A549 (cell line): Measurements from ENCODE around the gene HSF2BP. TPM values are rescaled to one million over a fixed set of nuclear protein-coding genes. Genes with fewer than 3 reads are reported as not detected.

Source experiments
- ATAC-seq, 2 experiments: fragments of 200-7000 bp in 1 of 2; fragments of >200 bp in 1 of 2; cut with Nextera tagmentation in 1 of 2; cut with Tn5 transposase in 1 of 2; 3 replicates each; pipeline versions ENCODE4 v1.8.0 to v1.9.1; 2018 to 2020; ENCODE audit warnings: mild to moderate bottlenecking in 1 of 2, moderate library complexity in 1 of 2
- CTCF ChIA-PET: fragments of 300-600 bp; sonication (Branson Sonifier 250); formaldehyde crosslinking; extraction: SDS; loops from one replicate; lab custom pipeline; 2021; ENCODE audit warnings: antibody characterized with exemption, inconsistent platforms; lab: Yijun Ruan, JAX
- POLR2A ChIA-PET: fragments of 350-600 bp; formaldehyde crosslinking; extraction: SDS; loops from one replicate; lab custom pipeline; 2021; ENCODE audit warnings: antibody characterized with exemption, inconsistent platforms; lab: Yijun Ruan, JAX
- DNase-seq, 2 experiments: peaks; one replicate each; pipeline versions ENCODE4 v3.0.0 to v3.0.0-alpha.2; 2011 to 2016; ENCODE audit warnings: low read depth in 1 of 2, low spot score in 1 of 2
- FAIRE-seq: peaks from 2 replicates; lab custom pipeline; 2011; peaks lifted over from hg19 to GRCh38; lab: Jason Lieb, UNC
- H3K27ac ChIP-seq, 2 experiments: fragments of >200 bp; sonication (Bioruptor Twin); formaldehyde crosslinking; 3 replicates each; pipeline ENCODE4 v1.5.1; 2016 to 2017
- H3K4me1 ChIP-seq: fragments of >200 bp; sonication (Bioruptor Twin); formaldehyde crosslinking; 3 replicates; pipeline ENCODE4 v1.6.1; 2016
- H3K4me2 ChIP-seq: fragments of >200 bp; sonication (Bioruptor Twin); formaldehyde crosslinking; 3 replicates; pipeline ENCODE4 v1.6.1; 2016
- H3K4me3 ChIP-seq: fragments of >200 bp; sonication (Bioruptor Twin); formaldehyde crosslinking; 3 replicates; pipeline ENCODE4 v1.5.1; 2016
- H3K9me3 ChIP-seq: fragments of >200 bp; sonication (Bioruptor Twin); formaldehyde crosslinking; 3 replicates; pipeline ENCODE4 v1.6.1; 2016
- BHLHE40 ChIP-seq: IDR thresholded peaks from 2 replicates; pipeline ENCODE4 v1.6.1; 2012; ENCODE audit warnings: low read depth, low read length, inconsistent platforms
- EHF ChIP-seq: fragments of 250-450 bp; sonication (Bioruptor Pico); IDR thresholded peaks from 2 replicates; pipeline ENCODE4 v1.5.0; 2020; ENCODE audit warnings: mild to moderate bottlenecking
- ESRRA ChIP-seq: fragments of 150-350 bp; IDR thresholded peaks from 2 replicates; pipeline ENCODE4 v1.6.1; 2014; ENCODE audit warnings: mild to moderate bottlenecking, low read length, borderline replicate concordance
- FOSL2 ChIP-seq, 2 experiments: fragments of 450-650 bp in 1 of 2; fragments of >200 bp in 1 of 2; sonication (Bioruptor Twin) in 1 of 2; formaldehyde crosslinking; IDR thresholded peaks; 2 replicates each; pipeline versions ENCODE4 v1.5.0 to v1.6.1; 2016 to 2020; ENCODE audit warnings: mild to moderate bottlenecking in 1 of 2, moderate library complexity in 1 of 2
- FOXS1 ChIP-seq: fragments of 250-450 bp; sonication (Bioruptor Pico); IDR thresholded peaks from 2 replicates; pipeline ENCODE4 v1.5.0; 2020; ENCODE audit warnings: mild to moderate bottlenecking, moderate library complexity
- HOXB13 ChIP-seq: fragments of 250-450 bp; sonication (Bioruptor Pico); IDR thresholded peaks from 2 replicates; pipeline ENCODE4 v1.5.0; 2020; ENCODE audit warnings: low read depth, mild to moderate bottlenecking, moderate library complexity
- HOXB5 ChIP-seq: fragments of 250-450 bp; sonication (Bioruptor Pico); IDR thresholded peaks from 2 replicates; pipeline ENCODE4 v1.5.0; 2020; ENCODE audit warnings: mild to moderate bottlenecking, moderate library complexity
- KDM5A ChIP-seq: fragments of 200-600 bp; sonication (generic); IDR thresholded peaks from 2 replicates; pipeline ENCODE4 v1.6.1; 2016; ENCODE audit warnings: antibody characterized with exemption, mild to moderate bottlenecking
- PHF8 ChIP-seq: fragments of 200-600 bp; sonication (generic); IDR thresholded peaks from 2 replicates; pipeline ENCODE4 v1.6.1; 2016; ENCODE audit warnings: low read depth, mild to moderate bottlenecking, antibody characterized with exemption, moderate library complexity, borderline replicate concordance
- POLR2A ChIP-seq: IDR thresholded peaks from 2 replicates; pipeline ENCODE4 v1.6.1; 2012; ENCODE audit warnings: mild to moderate bottlenecking, low read length
- RARB ChIP-seq: fragments of 250-450 bp; sonication (Bioruptor Pico); IDR thresholded peaks from 2 replicates; pipeline ENCODE4 v1.8.0; 2021; ENCODE audit warnings: mild to moderate bottlenecking, moderate library complexity
- RFX5 ChIP-seq: fragments of 450-650 bp; IDR thresholded peaks from 2 replicates; pipeline ENCODE4 v1.7.1; 2014; ENCODE audit warnings: antibody characterized with exemption, mild to moderate bottlenecking, moderate library complexity
- SMC3 ChIP-seq: fragments of >200 bp; sonication (Bioruptor Twin); formaldehyde crosslinking; IDR thresholded peaks from 3 replicates; pipeline ENCODE4 v1.6.1; 2018; ENCODE audit warnings: inconsistent platforms
- ZSCAN20 ChIP-seq: fragments of 250-450 bp; sonication (Bioruptor Pico); IDR thresholded peaks from 2 replicates; pipeline ENCODE4 v1.8.0; 2022; ENCODE audit warnings: mild to moderate bottlenecking, moderate library complexity
- WGBS: methylation state at CpG from one replicate; pipeline ENCODE4 v1.1.6; 2017; ENCODE audit errors: missing lambda C conversion rate; 5-methylcytosine and 5-hydroxymethylcytosine counted together
- polyA plus RNA-seq, 4 experiments: library from polyadenylated mRNA; depleted of rRNA in 3 of 4; stranded (reverse); fragments of >200 nt; fragmentation: RNase III in 1 of 4; extraction: RNeasy Plus Mini Kit Qiagen cat#74134 plus additional on column Dnase treatment in 1 of 4; gene quantifications; 2 replicates in 3 of 4; 3 replicates in 1 of 4; pipeline ENCODE4 v1.2.3, GENCODE V29; 2011 to 2017
- TF ChIP-seq, protein P1 (sequence below): IDR thresholded peaks from 2 replicates; pipeline ENCODE4 v1.6.1; 2012

Gene HSF2BP
- polyA plus RNA-seq, 2 of the 4 experiments (the other 2 are of a cell fraction), result 1.7 to 3.1 TPM

GRCh38 chr21:43603641-43604504 is 55.4 kb downstream of the HSF2BP start:
- peak; percentile 24 to 29; a peak in 4 of 6 replicates for ATAC-seq
- FAIRE-seq, result no peak
- H3K4me3 ChIP-seq, result no peak overlapping the region
- H3K9me3 ChIP-seq, result peaks cover 3% of the 10 kb centered on the region; the same call in 1 of the 3 replicates
- ChIA-PET CTCF (interaction anchor here (2.7 kb wide), 1 partner anchor 41 kb away, joined by 13 read pairs; no protein-coding TSS in a partner anchor), POLR2A (no interaction called here)
- H3K4me2 ChIP-seq, result no peak overlapping the region
- 61% methylated on average over 8 of the region's 8 CpGs for WGBS
- peaks cover 61% of the 10 kb centered on the region for H3K4me1 ChIP-seq
- H3K27ac ChIP-seq, result peak overlapping the region; percentile 83 to 91
- TF ChIP-seq KDM5A, result no peak
- TF ChIP-seq FOSL2 (IDR thresholded peaks at IDR 0.05), result no peak
- TF ChIP-seq FOSL2 (CRISPR knock-in tag; IDR thresholded peaks at IDR 0.05), result no peak
- TF ChIP-seq HOXB5, result peak; percentile 32; the same call in 1 of the 2 replicates
- no peak; the same call in 1 of the 2 replicates for TF ChIP-seq POLR2A
- DNase-seq, result peak in 1 of 2 experiments; percentile 44

DNA sequence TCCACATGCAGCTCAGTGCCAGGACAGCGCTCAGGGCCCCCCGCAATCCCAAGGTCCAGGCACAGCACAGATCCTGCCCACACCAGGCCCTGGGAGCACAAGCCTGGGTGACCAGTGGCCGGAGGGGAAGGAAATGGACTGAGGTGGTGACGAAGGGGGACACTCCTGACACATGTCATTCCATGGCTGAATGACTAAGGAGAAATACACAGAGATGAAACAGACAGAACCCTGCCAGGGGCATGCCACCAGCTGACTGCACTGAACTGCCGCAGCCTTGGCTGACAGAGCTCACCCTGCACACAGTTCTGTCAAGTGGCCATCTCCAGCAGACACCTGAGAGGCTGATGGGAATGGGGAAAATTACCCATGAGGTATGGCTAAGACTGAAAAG is 56.1 kb downstream of the HSF2BP start:
- H3K27ac ChIP-seq, result peak overlapping the region; percentile 83 to 91
- H3K4me3 ChIP-seq, result no peak overlapping the region
- CTCF ChIA-PET, result interaction anchor here (1.9 to 2.7 kb wide), 2 partner anchors 8 to 42 kb away, joined by 9 to 13 read pairs; no protein-coding TSS in a partner anchor
- H3K4me1 ChIP-seq, result peaks cover 63% of the 10 kb centered on the region
- TF ChIP-seq BHLHE40 (no peak), HOXB13 (0 out of 2 replicates have a peak, but pooled peaks have one; percentile 18), HOXB5 (no peak), SMC3 (no peak)
- DNase-seq, result no peak
- WGBS, result 65% methylated on average over 4 of the region's 5 CpGs
- peak; percentile 19 to 22; a peak in 3 of 6 replicates for ATAC-seq
- no peak overlapping the region for H3K4me2 ChIP-seq
- POLR2A ChIA-PET, result no interaction called here
- H3K9me3 ChIP-seq, result peaks cover 3% of the 10 kb centered on the region; the same call in 1 of the 3 replicates
- no peak for FAIRE-seq

GRCh38 chr21:43602266-43603232 is 56.7 kb downstream of the HSF2BP start:
- no peak overlapping the region for H3K4me3 ChIP-seq
- TF ChIP-seq KDM5A (no peak), RARB (CRISPR knock-in tag) (no peak), EHF (no peak), RFX5 (no peak), ESRRA (no peak), ZSCAN20 (CRISPR knock-in tag) (no peak), FOXS1 (CRISPR knock-in tag) (no peak), PHF8 (no peak)
- TF ChIP-seq, protein P1, sequence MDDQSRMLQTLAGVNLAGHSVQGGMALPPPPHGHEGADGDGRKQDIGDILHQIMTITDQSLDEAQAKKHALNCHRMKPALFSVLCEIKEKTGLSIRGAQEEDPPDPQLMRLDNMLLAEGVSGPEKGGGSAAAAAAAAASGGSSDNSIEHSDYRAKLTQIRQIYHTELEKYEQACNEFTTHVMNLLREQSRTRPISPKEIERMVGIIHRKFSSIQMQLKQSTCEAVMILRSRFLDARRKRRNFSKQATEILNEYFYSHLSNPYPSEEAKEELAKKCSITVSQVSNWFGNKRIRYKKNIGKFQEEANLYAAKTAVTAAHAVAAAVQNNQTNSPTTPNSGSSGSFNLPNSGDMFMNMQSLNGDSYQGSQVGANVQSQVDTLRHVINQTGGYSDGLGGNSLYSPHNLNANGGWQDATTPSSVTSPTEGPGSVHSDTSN, result no peak
- TF ChIP-seq, all 56 proteins: peak for 0
- Histone ChIP-seq H3K9me3 (peaks cover 1% of the 10 kb centered on the region; the same call in 1 of the 3 replicates), H3K27ac (peak overlapping the region; percentile 83 to 91), H3K4me1 (peaks cover 70% of the 10 kb centered on the region), H3K4me2 (peak overlapping the region; percentile 12; the same call in 2 of the 3 replicates)
- ChIA-PET POLR2A (no interaction called here), CTCF (interaction anchor here (1.9 to 2.7 kb wide), 2 partner anchors 9 to 43 kb away, joined by 9 to 13 read pairs; no protein-coding TSS in a partner anchor)
- FAIRE-seq (no peak), ATAC-seq (no peak), DNase-seq (no peak)
- WGBS, result 83% methylated on average over 13 of the region's 13 CpGs
